Measurements from ENCODE around the gene ADRA2B. TPM values are rescaled to one million over a fixed set of nuclear protein-coding genes. Genes with fewer than 3 reads are reported as not detected.

ADRA2B gene
- total RNA-seq, 6 experiments from 2014 or later, result 1.7 to 8.1 (median 3.2) TPM

- Histone ChIP-seq H3K9me3 (no peaks in the 10 kb centered on the region), H3K27ac (no peak overlapping the region), H3K27me3 (no peaks in the 10 kb centered on the region), H3K4me3 (no peak overlapping the region), H3K4me1 (no peaks in the 10 kb centered on the region), H3K36me3 (no peaks in the 10 kb centered on the region)
- ATAC-seq, result no peak
- intact Hi-C loops (cut with DNase I), result no loop called here
- no peak for TF ChIP-seq POLR2A (IDR thresholded peaks at IDR 0.05)
- TF ChIP-seq CTCF (IDR thresholded peaks at IDR 0.05), result no peak
- WGBS (ENCODE audit: insufficient coverage, low coverage, low lambda C conversion rate, missing lambda C conversion rate), result 85% methylated on average over 4 of the region's 4 CpGs
- DNase-seq, result no peak
These were observed 22.8 kb downstream of the ADRA2B start for GRCh38 chr2:96093528-96093927.

GRCh38 chr2:96092951-96093350 is 23.4 kb downstream of the ADRA2B start:
- 83% methylated on average over 2 of the region's 3 CpGs for WGBS (ENCODE audit: insufficient coverage, low coverage, low lambda C conversion rate, missing lambda C conversion rate)
- no peak for DNase-seq
- peak in 2 of 4 donors; percentile 7 to 40 for ATAC-seq
- no peaks in the 10 kb centered on the region for H3K9me3 ChIP-seq
- H3K36me3 ChIP-seq, result no peaks in the 10 kb centered on the region
- H3K4me3 ChIP-seq, result no peak overlapping the region
- H3K27me3 ChIP-seq, result no peaks in the 10 kb centered on the region
- intact Hi-C loops (cut with DNase I), result no loop called here
- TF ChIP-seq POLR2A (IDR thresholded peaks at IDR 0.05) (no peak), CTCF (IDR thresholded peaks at IDR 0.05) (no peak)
- no peaks in the 10 kb centered on the region for H3K4me1 ChIP-seq
- H3K27ac ChIP-seq, result no peak overlapping the region

GRCh38 chr2:96092573-96092877 is 23.8 kb downstream of the ADRA2B start:
- Histone ChIP-seq H3K4me1 (no peaks in the 10 kb centered on the region), H3K27me3 (no peaks in the 10 kb centered on the region), H3K36me3 (no peaks in the 10 kb centered on the region), H3K9me3 (no peaks in the 10 kb centered on the region), H3K4me3 (no peak overlapping the region), H3K27ac (no peak overlapping the region)
- intact Hi-C loops (cut with DNase I), result no loop called here
- ATAC-seq (no peak), DNase-seq (no peak)
- TF ChIP-seq CTCF (IDR thresholded peaks at IDR 0.05) (no peak), POLR2A (IDR thresholded peaks at IDR 0.05) (no peak)
- WGBS (ENCODE audit: insufficient coverage, low coverage, low lambda C conversion rate, missing lambda C conversion rate), result 100% methylated on average over 3 of the region's 4 CpGs

GRCh38 chr2:96091711-96092572 is 24.4 kb downstream of the ADRA2B start:
- Histone ChIP-seq H3K4me3 (no peak overlapping the region), H3K9me3 (no peaks in the 10 kb centered on the region), H3K36me3 (no peaks in the 10 kb centered on the region), H3K27ac (no peak overlapping the region), H3K27me3 (no peaks in the 10 kb centered on the region), H3K4me1 (no peaks in the 10 kb centered on the region)
- DNase-seq (no peak), ATAC-seq (no peak)
- 87% methylated on average over 4 of the region's 18 CpGs for WGBS (ENCODE audit: insufficient coverage, low coverage, low lambda C conversion rate, missing lambda C conversion rate)
- TF ChIP-seq CTCF (IDR thresholded peaks at IDR 0.05) (no peak), POLR2A (IDR thresholded peaks at IDR 0.05) (no peak)
- intact Hi-C loops (cut with DNase I), result no loop called here
